GM18858 (cell line): Measurements from ENCODE around the gene CEACAM18.
"Not testable (repeated sequence)": the region's sequence is repeated elsewhere in the genome, so short reads cannot be mapped to it uniquely, and the experiment has no call there.

ENCODE experiments used
- ATAC-seq: cut with Tn5 transposase; IDR thresholded peaks from one replicate; pipeline ENCODE4 v1.9.1; 2021; ENCODE audit not compliant: unreplicated experiment

The CEACAM18 gene

DNA sequence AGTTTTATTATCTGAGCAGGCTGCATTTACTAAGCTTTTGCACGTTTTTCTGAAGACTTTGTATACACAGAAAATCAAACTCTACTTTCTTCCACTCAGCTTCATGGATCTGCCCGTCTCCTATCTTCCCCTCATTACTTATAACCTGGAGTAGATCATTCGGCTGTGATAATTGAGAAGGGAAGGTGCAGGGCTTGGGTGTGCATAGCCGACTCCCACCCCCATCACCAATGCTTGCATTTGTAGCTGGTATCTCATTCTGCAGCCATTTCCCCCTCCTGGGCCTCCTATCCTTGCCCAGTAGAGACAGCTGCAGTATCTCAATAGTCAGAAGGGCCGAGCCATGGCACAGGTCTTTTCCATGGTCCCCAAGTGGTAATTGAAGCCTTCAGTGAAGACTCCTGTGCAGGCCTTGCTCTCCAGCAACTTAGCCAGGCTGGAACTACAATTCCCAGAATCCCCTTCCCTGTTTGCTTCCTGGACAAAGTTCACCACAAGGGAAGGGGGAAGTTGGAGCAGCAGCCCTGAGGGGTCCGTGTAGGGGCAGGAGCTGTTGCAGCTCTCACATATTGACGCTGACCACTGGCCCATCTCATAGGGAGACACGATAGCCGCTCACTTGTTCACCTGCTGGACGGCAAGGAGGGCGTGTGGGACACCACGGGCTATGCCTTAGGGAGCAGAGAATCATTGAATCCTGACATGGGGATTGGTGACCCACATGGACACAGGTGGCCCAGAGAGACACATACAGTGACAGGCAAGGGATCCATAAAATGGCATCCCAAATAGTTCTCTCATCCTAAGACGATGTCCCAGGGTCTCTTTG lies 18.0 kb upstream of the CEACAM18 start:
- no peak for ATAC-seq

DNA sequence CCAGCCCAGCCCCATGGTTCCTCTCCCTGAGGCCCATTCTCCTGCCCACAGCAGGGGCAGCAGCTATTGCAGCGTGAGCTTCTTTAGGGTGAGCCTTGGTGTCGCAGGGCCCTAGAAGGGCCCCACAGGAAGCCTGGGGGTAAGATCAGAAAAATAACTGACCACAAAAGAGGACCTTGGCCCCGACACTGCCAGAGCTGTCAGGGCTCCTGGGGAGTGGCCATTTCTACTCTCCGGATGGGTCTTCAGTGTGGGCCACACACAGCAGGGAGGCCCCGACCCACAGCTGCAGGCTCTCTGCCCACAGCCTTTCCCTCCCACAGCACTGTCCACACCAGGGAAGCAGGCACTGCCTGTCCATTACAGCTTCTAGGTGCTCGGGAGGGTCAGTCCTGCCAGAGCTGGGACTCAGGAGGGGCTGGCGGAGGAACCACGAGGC lies 16.6 kb upstream of the CEACAM18 start:
- no peak for ATAC-seq

DNA sequence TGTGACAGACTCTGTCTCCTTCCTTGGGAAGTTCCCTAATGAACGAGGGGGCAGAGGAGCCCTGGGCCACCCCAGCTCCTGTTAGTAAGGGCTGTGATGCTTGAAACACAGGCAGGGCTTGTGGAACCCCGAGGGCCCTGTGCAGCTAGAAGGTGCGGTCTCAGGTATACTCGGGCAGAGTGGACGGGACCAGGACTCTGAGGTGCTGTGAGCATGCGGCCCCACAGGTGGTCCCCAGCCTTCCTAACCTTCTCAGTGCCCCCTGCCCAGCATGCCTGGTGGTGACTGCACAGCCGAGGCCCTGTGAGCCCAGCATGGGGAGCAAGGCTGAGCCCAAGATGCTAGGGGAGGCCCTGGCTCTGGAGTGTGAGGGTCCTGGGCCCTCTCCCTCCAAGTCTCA lies 16.1 kb upstream of the CEACAM18 start:
- ATAC-seq = no peak

DNA sequence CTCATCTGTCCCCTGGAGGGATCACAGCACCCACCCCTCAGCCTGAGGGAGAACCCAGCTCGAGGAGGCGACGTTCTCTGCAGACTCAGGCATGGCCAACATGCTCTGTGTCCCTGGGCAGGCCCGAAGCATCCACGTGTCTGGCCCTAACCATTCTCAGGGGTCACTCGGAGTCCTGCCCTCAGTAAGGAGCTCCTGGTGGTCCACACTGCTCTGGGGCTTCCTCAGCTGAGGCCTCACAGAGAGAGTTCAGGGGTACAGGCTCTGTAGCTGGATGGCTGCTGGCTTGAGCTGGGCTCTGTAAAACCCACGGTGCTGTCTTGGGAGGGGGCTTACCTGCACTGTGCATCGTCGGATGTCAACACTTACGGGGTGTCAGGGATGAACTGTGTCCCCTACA lies 15.7 kb upstream of the CEACAM18 start:
- no peak for ATAC-seq

DNA sequence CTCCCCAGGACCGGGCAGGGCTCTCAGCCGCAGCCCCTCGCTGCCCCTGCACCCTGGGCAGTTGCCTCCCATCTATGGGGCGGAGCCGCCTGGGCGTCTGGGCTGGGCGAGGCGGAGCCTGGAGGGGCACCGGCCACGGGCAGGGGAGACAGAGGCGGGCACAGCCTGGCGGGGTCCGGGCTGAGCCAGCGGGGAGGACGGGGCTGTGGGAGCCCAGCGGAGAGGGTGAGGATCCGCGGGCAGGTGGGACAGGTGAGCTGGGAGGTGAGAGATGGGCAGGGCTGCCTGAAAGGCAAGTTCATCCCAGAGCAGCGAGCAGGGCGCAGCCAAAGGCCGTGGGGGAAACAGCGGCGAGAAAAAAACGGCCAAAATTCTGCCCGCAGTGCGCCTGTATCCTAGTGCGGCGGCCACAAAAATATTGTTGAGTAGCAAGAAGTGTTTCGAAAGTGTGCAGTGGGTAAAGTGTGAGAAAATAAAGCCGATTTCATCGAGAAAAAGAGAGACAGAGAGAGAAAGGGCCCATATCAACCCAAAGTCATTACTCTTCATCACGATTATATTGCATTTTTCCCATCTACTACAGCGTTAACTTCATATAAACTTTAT lies 14.3 kb upstream of the CEACAM18 start:
- ATAC-seq = not testable (repeated sequence)

DNA sequence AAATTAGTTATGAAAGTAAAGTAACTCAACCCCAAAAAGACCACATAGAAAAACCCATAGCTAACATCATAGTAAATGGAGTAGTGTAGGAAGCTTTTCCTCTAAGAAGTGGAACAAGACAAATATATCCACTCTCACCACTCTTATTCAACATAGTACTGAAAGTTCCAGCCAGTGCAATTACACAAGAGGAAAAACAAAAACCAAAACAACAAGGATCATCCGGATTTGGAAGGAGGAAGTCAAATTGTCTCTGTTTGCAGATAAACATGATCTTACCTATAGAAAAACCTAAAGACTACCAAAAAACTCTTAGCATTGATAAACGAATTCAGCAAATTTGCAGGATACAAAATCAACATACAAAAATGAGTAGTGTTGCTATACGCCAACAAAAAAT lies 11.6 kb upstream of the CEACAM18 start:
- no peak for ATAC-seq

DNA sequence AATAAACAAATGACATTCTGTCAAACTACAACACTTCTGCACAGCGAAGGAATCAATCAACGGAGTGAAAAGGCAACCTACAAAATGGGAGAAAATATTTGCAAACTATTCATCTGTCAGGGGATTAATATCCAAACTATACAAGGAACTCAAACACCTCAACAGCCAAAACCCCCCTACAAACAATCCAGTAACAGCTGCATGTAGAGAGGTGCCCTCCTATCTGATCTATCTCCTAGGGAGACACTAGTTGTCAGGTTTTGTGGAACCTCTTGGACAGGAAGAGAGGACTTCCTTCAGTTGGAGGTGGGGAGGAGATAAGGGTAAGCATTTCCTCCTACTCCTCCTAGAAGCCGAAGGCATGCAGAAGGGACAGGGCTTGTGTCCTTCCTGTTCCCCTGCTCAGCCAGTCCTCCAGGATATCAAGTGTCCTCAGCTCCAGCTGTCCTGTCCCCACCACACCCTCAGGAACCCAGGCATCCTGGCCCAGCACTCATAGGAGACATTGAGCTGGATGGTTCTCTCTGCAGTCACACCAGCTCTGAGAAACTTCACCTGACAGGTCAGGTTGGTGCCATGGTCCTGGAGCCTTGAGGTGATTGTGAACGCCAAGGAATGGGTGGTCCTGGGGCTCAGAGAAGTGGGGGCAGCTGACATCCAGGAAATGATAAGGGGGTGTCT lies 10.3 kb upstream of the CEACAM18 start:
- ATAC-seq = no peak

DNA sequence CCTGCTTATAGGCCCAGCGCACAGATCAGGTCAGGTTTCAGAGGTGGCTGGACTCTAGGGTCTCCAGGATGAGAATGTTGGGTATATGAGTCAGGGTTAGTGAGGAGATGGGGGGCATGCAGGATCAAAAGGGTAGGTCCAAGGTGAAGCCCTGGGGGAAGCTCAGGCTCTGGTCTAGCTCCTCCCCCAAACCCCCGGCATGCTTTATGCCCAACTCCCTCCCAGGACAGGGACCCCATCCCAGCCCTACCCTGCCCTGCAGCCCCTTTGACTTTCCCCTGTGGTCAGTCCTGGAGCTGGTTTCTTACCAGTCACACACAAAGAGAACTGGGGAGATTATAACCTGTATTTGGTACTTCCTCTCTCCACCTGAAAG lies 9.8 kb upstream of the CEACAM18 start:
- no peak for ATAC-seq

DNA sequence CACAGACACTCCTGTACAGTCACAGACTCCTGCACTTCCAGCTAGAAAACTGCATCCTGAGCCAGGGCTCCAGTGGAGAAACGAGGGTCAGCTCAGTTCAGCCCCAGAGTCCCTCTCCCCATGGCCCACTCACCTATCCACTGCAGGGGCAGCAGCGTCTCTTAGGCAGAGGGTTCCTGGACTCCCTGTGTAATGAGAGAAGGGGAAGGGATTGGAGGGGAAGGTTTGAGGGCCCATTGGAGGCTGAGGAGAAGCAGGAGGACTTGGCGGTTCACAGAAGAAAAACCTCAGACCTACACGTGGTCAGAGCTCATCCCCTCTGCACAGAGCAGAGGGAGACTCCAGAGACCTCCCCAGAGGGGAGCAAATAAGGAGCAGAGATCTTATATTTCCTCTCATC lies 9.2 kb upstream of the CEACAM18 start:
- no peak for ATAC-seq

DNA sequence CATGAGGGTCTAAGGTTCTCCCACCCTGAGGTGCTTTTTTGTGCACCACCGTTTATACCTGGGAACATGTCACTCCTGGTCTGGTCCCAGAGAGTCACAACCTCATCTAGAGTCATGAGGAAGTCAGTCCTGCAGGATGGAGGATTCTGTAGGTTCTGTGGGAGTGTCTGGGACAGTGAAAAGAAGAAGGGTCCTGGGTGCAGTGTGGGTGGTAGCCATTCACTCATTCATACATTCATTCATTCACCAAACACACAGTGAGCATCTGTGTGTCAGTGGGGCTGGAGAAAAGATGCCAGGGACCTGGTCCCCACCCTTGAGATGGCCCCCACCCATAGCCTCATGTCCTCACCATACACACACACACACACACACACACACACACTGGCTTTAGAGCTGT lies 8.7 kb upstream of the CEACAM18 start:
- no peak for ATAC-seq

DNA sequence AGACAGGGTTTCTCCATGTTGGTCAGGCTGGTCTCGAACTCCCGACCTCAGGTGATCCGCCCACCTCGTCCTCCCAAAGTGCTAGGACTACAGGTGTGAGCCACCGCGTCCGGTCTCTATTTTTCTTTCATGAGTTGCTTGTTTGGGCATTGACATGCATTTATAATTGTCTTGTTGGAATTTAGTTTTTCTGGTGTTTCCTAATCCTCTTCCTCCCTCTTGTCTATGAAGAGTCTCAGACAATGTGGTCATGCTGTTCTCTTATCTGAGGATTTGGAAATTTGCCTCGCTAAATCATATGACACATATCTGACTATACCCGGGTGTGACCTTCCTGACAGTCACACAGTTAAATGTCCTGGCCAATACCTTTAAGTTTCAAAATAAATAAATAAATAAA lies 7.4 kb upstream of the CEACAM18 start:
- ATAC-seq = no peak

DNA sequence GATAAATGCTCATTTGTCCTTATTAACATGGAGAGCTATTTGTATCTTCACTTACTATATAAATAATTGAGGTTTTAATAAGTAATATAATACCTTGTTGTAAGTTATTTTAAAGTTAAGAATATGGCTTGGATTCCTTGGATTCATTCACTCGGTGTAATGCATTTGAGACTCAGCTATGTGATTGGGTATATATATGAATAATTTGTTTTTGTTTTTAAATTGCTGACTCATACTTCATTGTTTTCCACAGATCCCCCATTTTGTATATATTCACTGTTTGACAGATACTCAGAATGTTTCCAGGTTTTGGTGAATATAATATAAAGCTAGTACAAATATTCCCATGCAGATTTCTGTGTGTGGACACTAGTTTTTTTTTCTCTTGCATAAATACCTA lies 6.8 kb upstream of the CEACAM18 start:
- no peak for ATAC-seq

DNA sequence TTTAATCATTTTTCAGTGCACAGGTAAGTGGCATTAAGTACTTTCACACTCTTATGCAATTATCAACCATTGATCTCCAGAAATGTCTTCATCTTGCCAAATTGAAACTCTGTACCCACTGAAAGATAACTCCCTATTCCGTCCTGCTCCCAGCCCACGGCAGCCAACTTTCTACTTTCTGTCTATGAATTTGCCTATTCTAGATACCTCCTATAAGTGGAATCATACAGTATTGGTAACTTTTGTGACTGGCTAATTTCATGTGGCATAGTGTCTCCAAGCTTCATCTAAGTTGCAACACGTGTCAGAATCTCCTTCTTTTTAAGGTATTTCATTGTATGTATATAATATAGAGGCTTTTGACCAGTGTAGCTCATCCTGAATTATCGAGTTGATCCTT lies 5.7 kb upstream of the CEACAM18 start:
- no peak for ATAC-seq

DNA sequence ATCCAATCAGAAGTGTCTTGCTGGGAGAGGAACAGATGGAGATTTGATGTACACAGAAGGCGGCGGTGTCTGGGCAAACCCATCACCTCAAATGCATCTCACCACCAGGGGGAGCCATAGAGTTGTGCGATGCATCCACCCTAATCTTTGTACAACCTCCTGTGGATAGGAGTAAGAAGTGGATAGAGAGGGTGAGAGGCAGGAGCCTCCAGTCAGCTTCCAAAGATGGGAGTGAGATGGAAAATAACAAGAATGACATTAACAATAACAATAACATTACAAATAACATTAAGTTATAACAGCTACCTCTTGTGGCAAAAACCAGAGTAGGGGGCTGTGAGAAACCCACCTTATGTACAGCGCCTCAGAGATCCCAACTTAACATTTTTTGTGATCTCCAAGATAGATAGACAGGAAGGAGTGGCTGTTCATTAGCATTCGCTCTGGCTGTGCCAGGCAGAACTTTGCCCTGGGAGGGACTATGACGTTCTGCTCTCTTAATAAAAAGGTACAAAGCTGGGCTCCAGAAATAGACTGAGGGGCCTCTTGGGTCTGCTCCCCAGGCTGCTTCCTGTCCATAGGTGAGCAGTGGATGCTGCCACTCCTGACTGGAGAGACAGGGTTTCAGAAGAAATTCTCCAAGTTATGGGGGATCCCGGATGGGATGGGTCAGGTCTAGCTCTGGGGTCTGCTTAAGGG lies 5.2 kb upstream of the CEACAM18 start:
- no peak for ATAC-seq

DNA sequence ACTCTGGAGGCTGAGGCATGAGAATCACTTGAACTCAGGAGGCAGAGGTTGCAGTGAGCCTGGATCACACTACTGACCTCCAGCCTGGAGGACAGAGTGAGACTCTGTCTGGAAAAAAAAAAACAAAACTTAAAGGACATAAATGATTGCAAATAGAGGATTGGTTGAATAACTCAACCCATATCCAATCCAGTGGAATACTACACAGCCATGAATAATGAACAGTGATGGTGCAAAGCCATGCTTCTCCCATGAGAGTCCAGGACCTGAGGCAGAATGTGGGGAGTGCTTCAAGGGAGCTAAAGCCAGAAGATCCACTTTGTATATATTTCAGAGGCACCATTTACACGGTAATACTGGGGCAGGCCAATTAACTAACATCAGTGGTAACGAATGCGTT lies 2.2 kb upstream of the CEACAM18 start:
- no peak for ATAC-seq

DNA sequence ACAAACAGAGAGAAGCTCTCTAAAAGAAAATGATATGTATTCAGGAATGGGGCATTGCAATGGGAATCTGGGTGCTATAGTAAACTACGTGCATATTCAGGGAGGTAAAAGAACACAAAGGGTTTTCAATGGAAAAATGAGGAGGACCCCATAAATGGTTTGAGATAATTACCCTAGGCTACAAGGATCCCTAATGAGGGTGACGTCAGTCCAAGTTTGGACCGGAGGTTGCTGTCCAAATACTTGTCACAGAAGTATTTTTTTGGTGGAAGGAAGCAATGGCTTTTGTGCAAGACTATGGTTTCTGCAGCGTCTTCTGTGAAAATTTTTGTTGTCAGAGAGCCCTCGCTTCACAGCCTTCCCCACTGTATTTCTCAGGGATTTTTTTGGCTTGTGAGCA lies 995 bp upstream of the CEACAM18 start:
- no peak for ATAC-seq

DNA sequence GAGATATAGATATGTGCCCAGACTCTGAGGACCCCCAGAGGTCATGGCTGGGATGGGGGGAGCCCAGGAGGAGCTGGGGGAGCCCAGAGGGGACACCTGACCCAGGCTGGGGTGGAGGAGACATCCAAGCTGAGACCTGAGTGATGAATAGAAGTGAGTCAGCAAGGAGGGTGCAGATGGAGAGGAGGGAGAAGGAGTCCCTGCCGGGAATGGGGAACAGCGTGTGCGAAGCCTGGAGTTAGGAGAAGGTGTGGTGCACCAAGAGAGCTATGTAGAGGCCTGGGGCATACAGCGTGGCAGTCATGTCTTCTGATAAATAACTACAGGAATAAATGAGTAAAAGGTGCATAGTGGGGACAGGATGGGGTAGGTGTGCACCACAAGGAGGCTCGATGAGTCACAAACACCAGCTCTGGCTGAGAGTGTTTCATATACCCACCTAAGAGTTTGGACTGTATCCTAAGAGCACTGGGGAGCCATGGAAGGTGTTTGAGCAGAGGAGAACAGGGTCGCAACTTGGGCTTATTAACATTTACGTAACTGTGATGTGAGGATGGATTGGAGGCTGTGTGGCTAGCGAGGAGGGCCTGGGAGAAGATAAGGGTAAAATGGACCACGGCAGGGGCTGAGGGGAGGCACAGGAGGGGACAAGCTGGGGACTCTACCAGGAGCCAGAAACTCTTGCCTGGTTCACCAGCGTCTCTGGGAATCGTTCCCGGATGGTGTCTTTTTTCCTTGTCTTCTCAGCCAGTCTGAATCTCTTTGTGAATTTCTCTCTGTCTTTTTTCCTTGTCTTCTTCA lies 1.4 kb downstream of the CEACAM18 start:
- ATAC-seq = no peak

DNA sequence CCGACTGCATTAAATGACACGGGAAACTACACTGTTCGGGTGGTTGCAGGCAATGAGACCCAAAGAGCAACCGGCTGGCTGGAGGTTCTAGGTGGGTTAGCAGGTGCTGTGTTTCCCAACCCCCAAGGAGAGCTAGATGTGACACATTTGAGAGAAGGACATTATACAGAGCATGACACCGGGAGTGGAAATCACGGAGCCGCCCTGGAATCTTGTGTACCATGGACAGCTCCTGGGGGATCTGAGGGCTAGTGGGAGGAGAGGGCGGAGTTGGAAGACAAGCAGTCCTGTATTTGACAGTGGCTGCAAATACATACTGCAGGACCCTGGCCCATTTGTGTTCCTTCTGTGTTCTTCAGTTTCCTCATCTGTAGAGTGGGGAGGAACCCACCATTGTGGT lies 2.3 kb downstream of the CEACAM18 start:
- no peak for ATAC-seq

DNA sequence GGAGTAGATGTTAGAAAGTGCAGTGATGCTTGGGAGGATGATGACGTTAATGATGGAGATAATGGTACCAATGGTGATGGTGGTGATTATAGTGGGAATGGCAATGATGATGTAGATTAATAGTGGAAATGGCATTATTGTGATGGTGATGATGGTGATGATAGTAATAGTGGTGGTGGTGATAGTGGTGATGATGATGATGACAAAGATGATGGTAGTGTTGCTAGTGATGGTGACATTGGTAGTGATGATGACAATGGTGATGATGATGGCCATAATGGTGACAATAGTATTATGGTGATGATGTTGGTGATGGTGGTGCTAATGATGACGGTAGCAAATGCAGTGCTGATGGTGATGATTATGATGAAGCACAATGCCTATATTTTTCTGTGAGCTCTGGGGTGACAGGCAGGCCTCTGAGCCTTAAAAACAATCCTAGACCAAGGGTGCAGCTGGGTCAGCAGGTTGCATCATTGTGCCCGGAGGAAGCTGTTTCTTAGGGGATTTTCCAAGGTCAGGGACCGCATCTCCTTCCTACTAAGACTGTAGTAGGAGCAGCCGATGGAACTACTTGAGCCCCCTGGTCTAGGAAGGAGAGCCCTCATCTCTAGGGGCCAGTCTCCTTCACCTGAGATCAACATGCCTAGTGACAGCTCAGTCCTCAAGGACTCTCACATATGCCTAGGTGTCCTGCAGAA lies 7.8 kb downstream of the CEACAM18 start:
- ATAC-seq = no peak

DNA sequence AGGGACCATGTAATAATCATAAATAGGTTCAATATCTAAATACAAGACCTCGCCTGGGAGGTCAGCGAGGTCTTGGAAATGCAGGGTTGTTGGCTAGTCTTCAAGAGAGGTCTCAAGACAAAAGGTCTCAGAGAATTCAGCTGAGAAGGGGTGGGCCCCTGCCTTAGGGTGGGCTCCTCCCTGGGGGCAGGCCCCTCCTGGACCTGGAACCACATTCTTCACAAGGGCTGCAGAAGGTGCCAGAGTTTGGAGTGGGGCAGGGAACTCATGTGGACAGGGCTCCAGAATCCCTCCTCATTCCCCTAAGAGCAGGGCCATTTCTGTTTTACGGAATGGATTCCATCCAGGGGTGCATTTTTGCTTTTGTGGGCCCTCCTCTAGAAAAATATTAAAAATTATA lies 10.2 kb downstream of the CEACAM18 start:
- ATAC-seq = no peak
